Endothelial cell of umbilical vein (primary cell): Measurements from ENCODE around the gene TNPO3. TPM values are rescaled to one million over a fixed set of nuclear protein-coding genes. Genes with fewer than 3 reads are reported as not detected.

ENCODE experiments used
- BruUV-seq: library from RNA; stranded (reverse); fragments of 400-500 nt; replicated peaks from 2 replicates; lab custom pipeline; 2021; lab: Mats Ljungman, UMichigan
- CTCF ChIA-PET: fragments of 300-600, 350-600 bp; sonication (Branson Sonifier 250); formaldehyde crosslinking; loops from one replicate; lab custom pipeline; 2021; ENCODE audit warnings: antibody characterized with exemption, inconsistent platforms; lab: Charles Lee
- POLR2A ChIA-PET: fragments of 300-600, 350-600 bp; sonication (Branson Sonifier 250); formaldehyde crosslinking; loops from one replicate; lab custom pipeline; 2021; ENCODE audit warnings: antibody characterized with exemption, inconsistent platforms; lab: Charles Lee
- DNase-seq: peaks from one replicate; pipeline ENCODE4 v3.0.0-alpha.2; 2011; ENCODE audit warnings: low read depth, low spot score
- FAIRE-seq: peaks from 2 replicates; lab custom pipeline; 2011; peaks lifted over from hg19 to GRCh38; lab: Jason Lieb, UNC
- H2AFZ ChIP-seq: 2 replicates; pipeline ENCODE4 v1.6.0; 2012; ENCODE audit warnings: low read depth, low read length, control low read depth, inconsistent platforms
- H3K27ac ChIP-seq: 2 replicates; pipeline ENCODE4 v1.5.1; 2011; ENCODE audit warnings: low read depth, mild to moderate bottlenecking, control low read depth, low read length, moderate library complexity; ENCODE audit not compliant: insufficient read depth
- H3K27me3 ChIP-seq, 2 experiments: 2 replicates each; pipeline versions ENCODE4 v1.6.0 to v1.6.1; 2011; ENCODE audit warnings: low read length in 2 of 2, mixed read lengths in 1 of 2; ENCODE audit not compliant: control insufficient read depth in 2 of 2, insufficient read depth in 2 of 2
- H3K36me3 ChIP-seq, 2 experiments: 2 replicates in 1 of 2; 3 replicates in 1 of 2; pipeline ENCODE4 v1.5.1; 2011; ENCODE audit warnings: low read length in 2 of 2, mild to moderate bottlenecking in 1 of 2, moderate library complexity in 1 of 2; ENCODE audit not compliant: control insufficient read depth in 2 of 2, insufficient read depth in 2 of 2; ENCODE audit errors: extremely low read depth in 1 of 2
- H3K4me1 ChIP-seq: 3 replicates; pipeline ENCODE4 v1.5.1; 2011; ENCODE audit warnings: mild to moderate bottlenecking, low read length; ENCODE audit not compliant: control insufficient read depth, insufficient read depth; ENCODE audit errors: extremely low read depth
- H3K4me2 ChIP-seq: 2 replicates; pipeline ENCODE4 v1.6.1; 2011; ENCODE audit warnings: low read length, control low read depth, mixed read lengths; ENCODE audit not compliant: insufficient read depth
- H3K4me3 ChIP-seq, 3 experiments: fragments of 200-600 bp in 1 of 3; sonication (generic), shearing (Covaris generic) in 1 of 3; replicated peaks in 1 of 3; 2 replicates each; pipeline ENCODE4 v1.5.1; 2011 to 2016; ENCODE audit warnings: control low read depth in 3 of 3, low read length in 3 of 3, mild to moderate bottlenecking in 2 of 3, inconsistent platforms in 1 of 3, low read depth in 1 of 3, moderate library complexity in 1 of 3; ENCODE audit not compliant: insufficient read depth in 1 of 3
- H3K79me2 ChIP-seq: 2 replicates; pipeline ENCODE4 v1.6.0; 2012; ENCODE audit warnings: low read length, inconsistent platforms; ENCODE audit not compliant: control insufficient read depth, insufficient read depth
- H3K9ac ChIP-seq: replicated peaks from 2 replicates; pipeline ENCODE3; 2011; ENCODE audit warnings: low read length, control low read depth; ENCODE audit not compliant: insufficient read depth; ENCODE audit errors: extremely low read depth
- H3K9me1 ChIP-seq: replicated peaks from 3 replicates; pipeline ENCODE4 v1.6.0; 2011; ENCODE audit warnings: mild to moderate bottlenecking, low read length; ENCODE audit not compliant: control insufficient read depth, insufficient read depth; ENCODE audit errors: extremely low read depth
- H3K9me3 ChIP-seq: replicated peaks from 2 replicates; pipeline ENCODE4 v1.5.1; 2012; ENCODE audit warnings: low read length, inconsistent platforms; ENCODE audit not compliant: control insufficient read depth, insufficient read depth
- H4K20me1 ChIP-seq: replicated peaks from 2 replicates; pipeline ENCODE3; 2011; ENCODE audit warnings: mild to moderate bottlenecking, low read length; ENCODE audit not compliant: control insufficient read depth, insufficient read depth; ENCODE audit errors: extremely low read depth
- CTCF ChIP-seq, 2 donors: IDR thresholded peaks; 1 replicate in 1 of 2; 2 replicates in 1 of 2; pipeline ENCODE4 v1.5.1; 2011; ENCODE audit warnings: low read length in 2 of 2, mild to moderate bottlenecking in 2 of 2, moderate library complexity in 2 of 2, control low read depth in 1 of 2, inconsistent platforms in 1 of 2, low read depth in 1 of 2; ENCODE audit not compliant: insufficient read depth in 1 of 2; ENCODE audit errors: extremely low read depth in 1 of 2
- EZH2 ChIP-seq: IDR thresholded peaks from 2 replicates; pipeline ENCODE4 v1.6.1; 2012; ENCODE audit warnings: borderline replicate concordance, low read depth, mild to moderate bottlenecking, moderate library complexity, low read length, inconsistent platforms; ENCODE audit not compliant: severe bottlenecking
- FOS ChIP-seq: IDR thresholded peaks from 2 replicates; pipeline ENCODE4 v1.6.1; 2011; ENCODE audit warnings: mild to moderate bottlenecking, low read length, moderate library complexity, borderline replicate concordance; ENCODE audit not compliant: insufficient read depth
- GATA2 ChIP-seq: IDR thresholded peaks from 2 replicates; pipeline ENCODE4 v1.7.0; 2011; ENCODE audit warnings: low read depth, mild to moderate bottlenecking, moderate library complexity, mixed read lengths, low read length; ENCODE audit not compliant: insufficient read length, insufficient read depth
- JUN ChIP-seq: IDR thresholded peaks from 2 replicates; pipeline ENCODE4 v1.6.1; 2011; ENCODE audit warnings: borderline replicate concordance, low read depth; ENCODE audit not compliant: insufficient read length, insufficient read depth
- MYC ChIP-seq: IDR thresholded peaks from one replicate; pipeline ENCODE4 v1.6.1; 2011; ENCODE audit warnings: mild to moderate bottlenecking, low read depth, low read length
- POLR2A ChIP-seq: IDR thresholded peaks from 2 replicates; pipeline ENCODE4 v1.6.1; 2012; ENCODE audit warnings: low read depth, mild to moderate bottlenecking, control low read depth, low read length
- POLR2AphosphoS5 ChIP-seq: IDR thresholded peaks from 2 replicates; pipeline ENCODE4 v1.6.1; 2012; ENCODE audit warnings: low read depth, mild to moderate bottlenecking, control low read depth, low read length, moderate library complexity; ENCODE audit not compliant: insufficient read depth
- dilution Hi-C: fragments of 300-500 bp; cut with MboI; formaldehyde crosslinking; loops from one replicate; pipeline ENCODE4 v1.15.0; 2019; ENCODE audit warnings: low sequenced_read_pairs; ENCODE audit not compliant: extremely low pct_ligation_motif_present
- intact Hi-C: fragments of 100-400 bp; cut with micrococcal nuclease; formaldehyde crosslinking; loops from one replicate; pipeline ENCODE4 v1.10.0; 2022
- polyA plus RNA-seq, 4 experiments: library from polyadenylated mRNA; depleted of rRNA in 3 of 4; stranded (reverse) in 3 of 4; unstranded in 1 of 4; fragments of >200 nt; gene quantifications; 2 replicates each; pipeline versions ENCODE4 v1.2.1 to v1.2.3, GENCODE V29; 2011 to 2012; ENCODE audit warnings: missing spikeins in 1 of 4
- total RNA-seq: library from RNA; stranded (reverse); gene quantifications from 2 replicates; pipeline ENCODE4 v1.2.3, GENCODE V29; 2021
- TF ChIP-seq, protein P1 (sequence below): IDR thresholded peaks from 2 replicates; pipeline ENCODE4 v1.6.1; 2011; ENCODE audit not compliant: insufficient read depth, insufficient read length

TNPO3 gene
- total and polyA plus RNA-seq, 2 donors (not counting 3 experiments of a cell fraction or from before 2014, with no cell fraction given), result 29.0 to 46.9 TPM

DNA sequence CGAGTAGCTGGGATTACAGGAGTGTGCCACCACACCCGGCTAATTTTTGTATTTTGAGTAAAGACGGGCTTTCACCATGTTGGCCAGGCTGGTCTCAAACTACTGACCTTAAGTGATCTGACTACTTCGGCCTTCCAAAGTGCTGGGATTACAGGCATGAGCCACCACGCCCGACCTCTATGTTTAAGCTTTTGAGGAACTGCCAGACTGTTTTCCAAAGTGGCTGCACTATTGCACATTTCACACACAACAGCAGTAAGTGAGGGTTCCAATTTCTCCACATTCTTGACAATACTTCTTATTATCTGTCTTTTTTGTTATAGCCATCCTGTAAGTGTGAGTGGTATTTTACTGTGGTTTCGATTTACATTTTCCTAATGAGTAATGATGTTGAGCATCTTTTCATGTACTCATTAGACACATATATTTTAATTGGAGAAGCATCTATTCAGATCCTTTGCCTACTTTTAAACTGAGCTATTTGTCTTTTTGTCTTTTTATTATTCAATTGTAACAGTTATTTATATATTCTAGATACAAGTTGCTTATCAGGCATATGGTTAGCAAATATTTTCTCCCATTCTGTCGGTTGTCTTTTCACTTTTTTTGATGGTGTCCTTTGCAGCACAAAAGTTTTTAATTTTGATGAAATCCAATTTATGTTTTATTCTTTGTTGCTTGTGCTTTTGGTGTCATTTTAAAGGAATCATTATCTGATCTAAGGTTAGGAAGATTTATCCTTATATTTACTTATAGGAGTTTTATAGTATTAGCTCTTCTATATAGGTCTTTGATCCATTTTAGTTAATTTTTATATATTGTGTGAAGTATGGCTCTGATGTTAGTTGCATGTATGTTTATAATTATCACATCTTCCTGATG, 130.0 kb downstream of the TNPO3 start:
- no peak overlapping the region for H2AFZ ChIP-seq
- no peaks in the 10 kb centered on the region for H3K36me3 ChIP-seq
- no peaks in the 10 kb centered on the region for H3K9me3 ChIP-seq
- CTCF ChIA-PET, result no interaction called here
- H3K4me3 ChIP-seq, result no peak overlapping the region
- intact Hi-C loops, result no loop called here
- DNase-seq (no peak), FAIRE-seq (no peak)
- no peaks in the 10 kb centered on the region for H3K9me1 ChIP-seq
- H3K27me3 ChIP-seq, result peaks cover 15 to 17% of the 10 kb centered on the region in 2 experiments
- no peak overlapping the region for H3K27ac ChIP-seq
- no peaks in the 10 kb centered on the region for H4K20me1 ChIP-seq
- no peak overlapping the region for H3K9ac ChIP-seq
- POLR2A ChIA-PET, result no interaction called here
- no TSS peak for BruUV-seq
- no peaks in the 10 kb centered on the region for H3K79me2 ChIP-seq
- H3K4me2 ChIP-seq, result no peak overlapping the region
- dilution Hi-C loops, result no loop called here
- no peaks in the 10 kb centered on the region for H3K4me1 ChIP-seq
- TF ChIP-seq, protein P1, sequence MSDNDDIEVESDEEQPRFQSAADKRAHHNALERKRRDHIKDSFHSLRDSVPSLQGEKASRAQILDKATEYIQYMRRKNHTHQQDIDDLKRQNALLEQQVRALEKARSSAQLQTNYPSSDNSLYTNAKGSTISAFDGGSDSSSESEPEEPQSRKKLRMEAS, result no peak
- TF ChIP-seq EZH2, result no peak
- TF ChIP-seq CTCF (IDR thresholded peaks at IDR 0.05; ENCODE audit: extremely low read depth in 1 of 2, insufficient read depth in 1 of 2, low read depth in 1 of 2, low read length in 2 of 2), result no peak
- TF ChIP-seq MYC, result no peak
- TF ChIP-seq JUN, result no peak
- no peak for TF ChIP-seq POLR2A
- TF ChIP-seq GATA2, result no peak
- TF ChIP-seq POLR2AphosphoS5, result no peak
- TF ChIP-seq FOS, result no peak
